ENCODE data around the gene FBXW12. TPM values are rescaled to one million over a fixed set of nuclear protein-coding genes. Genes with fewer than 3 reads are reported as not detected.

The FBXW12 gene
- total and polyA plus RNA-seq, 2 experiments from 2014 or later, result 0.39 to 0.51 TPM

DNA sequence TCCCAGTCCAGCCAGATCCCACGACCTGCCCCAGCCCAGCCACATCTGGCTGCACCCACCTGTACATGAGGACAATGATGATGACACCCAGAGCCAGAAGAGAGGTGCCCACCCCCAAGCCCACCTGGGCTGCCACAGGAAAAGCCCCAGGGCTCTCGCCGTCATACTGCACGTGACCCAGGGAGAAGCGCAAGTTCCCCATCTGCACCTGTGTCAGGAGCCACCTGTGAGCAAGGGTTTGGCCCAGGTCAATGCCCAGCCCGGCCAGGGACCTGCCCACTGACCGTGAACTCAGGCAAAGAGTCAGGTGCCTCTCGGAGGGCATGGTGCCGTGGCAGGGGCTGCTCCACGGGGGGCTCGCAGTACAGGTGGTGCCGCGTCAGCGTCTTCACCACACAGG is 41.6 kb downstream of the FBXW12 start:
- Histone ChIP-seq H3K4me3 (no peak overlapping the region), H3K27ac (no peak overlapping the region), H3K9me3 (ENCODE audit: low read depth) (no peaks in the 10 kb centered on the region), H3K27me3 (no peaks in the 10 kb centered on the region), H3K36me3 (peaks cover 24% of the 10 kb centered on the region), H3K4me1 (ENCODE audit: low read depth) (no peaks in the 10 kb centered on the region)
- no peak for DNase-seq (ENCODE audit: low read depth in 1 of 2, low spot score in 1 of 2)
- no peak for TF ChIP-seq CTCF (IDR thresholded peaks at IDR 0.05; ENCODE audit: low read depth, low read length)

DNA sequence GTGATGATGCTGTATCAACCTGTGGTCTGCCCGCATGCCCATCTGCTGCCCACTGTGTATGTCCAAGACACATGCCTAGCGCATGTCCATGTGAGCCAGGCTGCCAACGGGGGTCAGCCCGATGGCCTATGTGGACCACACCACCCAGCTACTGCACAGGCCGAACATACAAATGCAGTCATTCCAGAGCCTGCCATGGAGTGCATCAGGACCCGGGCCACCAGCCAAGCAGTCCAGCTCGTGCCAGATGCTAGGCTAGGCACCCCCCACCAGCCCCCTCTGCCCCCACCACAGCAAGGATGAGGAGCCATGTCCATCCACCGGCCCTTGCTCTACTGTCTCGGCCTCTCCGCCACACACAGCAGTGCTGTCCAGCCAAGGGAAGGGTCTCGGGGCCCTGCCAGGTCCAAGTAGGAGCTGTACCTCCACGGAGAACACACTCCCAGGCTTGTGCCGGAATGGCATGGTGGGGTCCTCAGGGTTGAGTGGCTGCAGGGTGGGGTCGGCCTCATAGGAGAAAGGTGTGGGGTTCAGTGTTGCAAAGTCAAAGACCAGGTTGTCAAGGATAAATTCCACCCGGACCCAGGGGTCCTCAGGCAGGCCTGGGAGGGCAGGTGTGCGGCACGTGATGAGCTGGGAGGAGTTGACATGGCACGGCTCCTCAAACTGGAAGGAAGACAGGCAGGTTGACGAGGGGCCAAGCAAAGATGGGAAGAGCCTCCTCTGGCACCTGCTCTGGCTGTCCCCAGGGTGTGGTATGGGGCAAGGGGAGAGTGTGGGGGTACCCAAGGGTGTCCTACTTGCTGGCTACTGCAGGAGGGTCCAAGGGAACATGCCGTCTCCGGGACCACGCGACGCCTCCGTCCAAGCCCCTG is 42.6 kb downstream of the FBXW12 start:
- Histone ChIP-seq H3K27ac (no peak overlapping the region), H3K27me3 (no peaks in the 10 kb centered on the region), H3K4me3 (no peak overlapping the region), H3K36me3 (peaks cover 24% of the 10 kb centered on the region), H3K4me1 (ENCODE audit: low read depth) (no peaks in the 10 kb centered on the region), H3K9me3 (ENCODE audit: low read depth) (no peaks in the 10 kb centered on the region)
- no peak for TF ChIP-seq CTCF (IDR thresholded peaks at IDR 0.05; ENCODE audit: low read depth, low read length)
- no peak for DNase-seq (ENCODE audit: low read depth in 1 of 2, low spot score in 1 of 2)

- DNase-seq (ENCODE audit: low read depth in 1 of 2, low spot score in 1 of 2), result no peak
Measured at GRCh38 chr3:48415251-48415953, 43.4 kb downstream of the FBXW12 start.

DNA sequence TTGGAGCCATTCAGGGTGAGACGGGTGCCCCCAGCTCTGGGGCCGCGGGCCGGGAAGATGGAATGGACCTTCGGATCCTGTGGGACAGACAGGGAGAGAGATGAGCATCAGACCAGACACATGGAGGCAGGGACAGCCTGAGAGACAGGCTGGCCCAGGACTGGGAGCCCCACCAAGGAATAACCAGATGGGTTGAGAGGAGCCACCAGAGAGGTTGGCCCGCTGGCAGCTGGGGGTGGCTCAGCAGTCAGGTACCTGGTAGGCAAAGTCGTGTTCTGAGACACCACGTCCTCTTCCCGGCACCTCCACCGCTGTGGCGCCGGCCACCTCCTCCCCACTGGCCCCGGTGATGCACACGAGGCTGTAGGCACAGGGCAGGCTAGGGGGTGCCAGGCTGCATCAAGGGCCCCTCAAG is 44.1 kb downstream of the FBXW12 start:
- Histone ChIP-seq H3K4me1 (ENCODE audit: low read depth) (no peaks in the 10 kb centered on the region), H3K27me3 (no peaks in the 10 kb centered on the region), H3K36me3 (peaks cover 16% of the 10 kb centered on the region), H3K9me3 (ENCODE audit: low read depth) (no peaks in the 10 kb centered on the region), H3K4me3 (no peak overlapping the region), H3K27ac (no peak overlapping the region)
- DNase-seq (ENCODE audit: low read depth in 1 of 2, low spot score in 1 of 2), result no peak
- TF ChIP-seq CTCF (IDR thresholded peaks at IDR 0.05; ENCODE audit: low read depth, low read length), result no peak

More at GRCh38 chr3:48415251-48415953, 43.4 kb downstream of the FBXW12 start:
- no peak overlapping the region for H3K4me3 ChIP-seq
- no peak overlapping the region for H3K27ac ChIP-seq
- H3K27me3 ChIP-seq, result no peaks in the 10 kb centered on the region
- H3K9me3 ChIP-seq (ENCODE audit: low read depth), result no peaks in the 10 kb centered on the region
- no peak for TF ChIP-seq CTCF (IDR thresholded peaks at IDR 0.05; ENCODE audit: low read depth, low read length)
- H3K4me1 ChIP-seq (ENCODE audit: low read depth), result no peaks in the 10 kb centered on the region
- peaks cover 21% of the 10 kb centered on the region for H3K36me3 ChIP-seq

DNA sequence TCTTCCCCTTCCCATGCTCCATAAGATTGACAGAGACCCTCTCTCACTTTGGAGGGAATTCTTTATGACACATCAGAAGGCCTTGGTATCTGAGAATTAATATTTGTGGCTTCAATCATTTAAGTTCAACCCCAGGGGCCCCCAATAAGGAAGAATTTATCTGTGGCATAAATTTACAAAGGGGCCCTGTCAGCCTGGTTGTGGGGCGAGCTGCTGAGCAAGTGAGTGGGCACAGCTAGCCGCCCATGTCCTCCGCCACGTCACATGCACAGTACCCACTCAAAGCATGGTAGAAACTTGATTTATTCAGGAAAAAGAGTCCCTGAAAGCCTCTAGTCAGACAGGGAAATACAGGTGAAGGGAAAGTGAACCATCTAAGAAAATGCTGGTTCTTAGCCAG is 44.5 kb downstream of the FBXW12 start:
- no peaks in the 10 kb centered on the region for H3K27me3 ChIP-seq
- no peak overlapping the region for H3K4me3 ChIP-seq
- no peaks in the 10 kb centered on the region for H3K4me1 ChIP-seq (ENCODE audit: low read depth)
- H3K27ac ChIP-seq, result no peak overlapping the region
- TF ChIP-seq CTCF (IDR thresholded peaks at IDR 0.05; ENCODE audit: low read depth, low read length), result no peak
- H3K9me3 ChIP-seq (ENCODE audit: low read depth), result no peaks in the 10 kb centered on the region
- H3K36me3 ChIP-seq, result peaks cover 15% of the 10 kb centered on the region
- no peak for DNase-seq (ENCODE audit: low read depth in 1 of 2, low spot score in 1 of 2)

All from cardiac muscle cell (in vitro differentiated cells and primary cell).